Measurements from ENCODE around the gene COPB2.
A peak's percentile ranks its signal among the peaks of the same experiment; 100 is the strongest.
"Not testable (repeated sequence)": the region's sequence is repeated elsewhere in the genome, so short reads cannot be mapped to it uniquely, and the experiment has no call there.

Gene COPB2

DNA sequence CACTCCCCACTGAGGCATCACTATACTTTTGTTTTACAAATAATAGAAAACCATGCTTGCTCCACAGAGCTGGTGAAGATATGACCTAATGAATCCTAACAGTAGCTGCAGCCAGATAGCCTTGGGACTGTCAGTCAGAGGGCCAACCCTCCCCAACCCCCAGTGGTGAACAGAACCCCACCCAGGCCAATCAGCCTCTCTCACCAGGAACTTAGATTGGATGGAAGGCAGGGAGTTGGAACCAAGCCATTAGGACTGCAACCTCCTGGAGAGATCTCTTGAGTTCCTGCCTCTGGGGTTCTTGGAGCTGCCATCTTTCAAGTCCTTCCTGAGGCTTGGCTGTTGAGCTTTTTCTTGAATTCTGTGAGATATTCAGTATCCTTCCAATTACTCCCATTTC lies 48.7 kb downstream of the COPB2 start:
- TF ChIP-seq, protein P1, sequence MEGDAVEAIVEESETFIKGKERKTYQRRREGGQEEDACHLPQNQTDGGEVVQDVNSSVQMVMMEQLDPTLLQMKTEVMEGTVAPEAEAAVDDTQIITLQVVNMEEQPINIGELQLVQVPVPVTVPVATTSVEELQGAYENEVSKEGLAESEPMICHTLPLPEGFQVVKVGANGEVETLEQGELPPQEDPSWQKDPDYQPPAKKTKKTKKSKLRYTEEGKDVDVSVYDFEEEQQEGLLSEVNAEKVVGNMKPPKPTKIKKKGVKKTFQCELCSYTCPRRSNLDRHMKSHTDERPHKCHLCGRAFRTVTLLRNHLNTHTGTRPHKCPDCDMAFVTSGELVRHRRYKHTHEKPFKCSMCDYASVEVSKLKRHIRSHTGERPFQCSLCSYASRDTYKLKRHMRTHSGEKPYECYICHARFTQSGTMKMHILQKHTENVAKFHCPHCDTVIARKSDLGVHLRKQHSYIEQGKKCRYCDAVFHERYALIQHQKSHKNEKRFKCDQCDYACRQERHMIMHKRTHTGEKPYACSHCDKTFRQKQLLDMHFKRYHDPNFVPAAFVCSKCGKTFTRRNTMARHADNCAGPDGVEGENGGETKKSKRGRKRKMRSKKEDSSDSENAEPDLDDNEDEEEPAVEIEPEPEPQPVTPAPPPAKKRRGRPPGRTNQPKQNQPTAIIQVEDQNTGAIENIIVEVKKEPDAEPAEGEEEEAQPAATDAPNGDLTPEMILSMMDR (IDR thresholded peaks at IDR 0.05; ENCODE audit: borderline replicate concordance, insufficient read depth, low read depth, low read length): no peak
- H3K4me3 ChIP-seq (ENCODE audit: low read depth, low read length): no peak overlapping the region

- TF ChIP-seq, protein P1 (IDR thresholded peaks at IDR 0.05; ENCODE audit: borderline replicate concordance, insufficient read depth, low read depth, low read length): no peak
- H3K4me3 ChIP-seq (ENCODE audit: low read depth, low read length): no peak overlapping the region
These were observed 50.1 kb downstream of the COPB2 start for GRCh38 chr3:139339219-139339906.

- H3K4me3 ChIP-seq (ENCODE audit: low read depth, low read length): no peak overlapping the region
- TF ChIP-seq, protein P1 (IDR thresholded peaks at IDR 0.05; ENCODE audit: borderline replicate concordance, insufficient read depth, low read depth, low read length): no peak
These were observed 51.0 kb downstream of the COPB2 start for GRCh38 chr3:139338405-139338804.

DNA sequence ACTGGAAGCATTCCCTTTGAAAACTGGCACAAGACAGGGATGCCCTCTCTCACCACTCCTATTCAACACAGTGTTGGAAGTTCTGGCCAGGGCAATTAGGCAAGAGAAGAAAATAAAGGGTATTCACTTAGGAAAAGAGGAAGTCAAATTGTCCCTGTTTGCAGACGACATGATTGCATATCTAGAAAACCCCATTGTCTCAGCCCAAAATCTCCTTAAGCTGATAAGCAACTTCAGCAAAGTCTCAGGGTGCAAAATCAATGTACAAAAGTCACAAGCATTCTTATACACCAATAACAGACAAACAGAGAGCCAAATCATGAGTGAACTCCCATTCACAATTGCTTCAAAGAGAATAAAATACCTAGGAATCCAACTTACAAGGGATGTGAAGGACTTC lies 54.8 kb downstream of the COPB2 start:
- not testable (repeated sequence) for H3K4me3 ChIP-seq (ENCODE audit: low read depth, low read length)

- H3K4me3 ChIP-seq (ENCODE audit: low read depth, low read length): no peak overlapping the region
- TF ChIP-seq, protein P1 (IDR thresholded peaks at IDR 0.05; ENCODE audit: borderline replicate concordance, insufficient read depth, low read depth, low read length): no peak
These were observed 57.4 kb downstream of the COPB2 start for GRCh38 chr3:139332092-139332491.

GRCh38 chr3:139329364-139329850 lies 60.0 kb downstream of the COPB2 start:
- TF ChIP-seq, protein P1 (IDR thresholded peaks at IDR 0.05; ENCODE audit: borderline replicate concordance, insufficient read depth, low read depth, low read length): peak; percentile 99
- H3K4me3 ChIP-seq (ENCODE audit: low read depth, low read length): no peak overlapping the region

GRCh38 chr3:139328356-139328755 lies 61.1 kb downstream of the COPB2 start:
- TF ChIP-seq, protein P1 (IDR thresholded peaks at IDR 0.05; ENCODE audit: borderline replicate concordance, insufficient read depth, low read depth, low read length): no peak
- no peak overlapping the region for H3K4me3 ChIP-seq (ENCODE audit: low read depth, low read length)

All from GM12875 (cell line).